Thyroid gland (tissue), 4 donors: ENCODE results near the gene GALNT2. TPM values are rescaled to one million over a fixed set of nuclear protein-coding genes. Genes with fewer than 3 reads are reported as not detected.

Source experiments
- DNase-seq, 2 donors: peaks; one replicate each; pipeline ENCODE4 v3.0.0-alpha.2; 2019
- H3K27ac ChIP-seq, 3 donors: fragments of 200-600 bp; sonication (generic); 1 replicate in 2 of 3; 2 replicates in 1 of 3; pipeline ENCODE4 v1.5.1; 2016 to 2019; ENCODE audit warnings: mild to moderate bottlenecking in 1 of 3, moderate library complexity in 1 of 3
- H3K27me3 ChIP-seq: fragments of 200-600 bp; sonication (generic); one replicate; pipeline ENCODE4 v1.5.1; 2019
- H3K36me3 ChIP-seq, 2 donors: fragments of 200-600 bp; sonication (generic); one replicate each; pipeline ENCODE4 v1.5.1; 2016 to 2019
- H3K4me1 ChIP-seq, 2 donors: fragments of 200-600 bp; sonication (generic); one replicate each; pipeline ENCODE4 v1.5.1; 2017 to 2019
- H3K4me3 ChIP-seq, 3 donors: fragments of 200-600 bp; sonication (generic); replicated peaks in 1 of 3; 1 replicate in 2 of 3; 2 replicates in 1 of 3; pipeline ENCODE4 v1.5.1; 2016; ENCODE audit warnings: mild to moderate bottlenecking in 1 of 3
- H3K9me3 ChIP-seq: fragments of 200-600 bp; sonication (generic); one replicate; pipeline ENCODE4 v1.5.1; 2017
- POLR2A ChIP-seq, 2 donors: fragments of 450-650 bp; IDR thresholded peaks; one replicate each; pipeline ENCODE4 v1.6.1; 2017; ENCODE audit warnings: antibody characterized with exemption in 2 of 2, mild to moderate bottlenecking in 2 of 2, moderate library complexity in 1 of 2
- WGBS, 2 donors: methylation state at CpG; one replicate each; pipeline ENCODE4 v1.1.5; 2017; 5-methylcytosine and 5-hydroxymethylcytosine counted together
- intact Hi-C: fragments of 100-400 bp; cut with DNase I; formaldehyde crosslinking; loops from one replicate; pipeline ENCODE4 v1.15.1; 2023
- total RNA-seq, 4 donors: library from RNA; depleted of rRNA; stranded (reverse); fragments of >200 nt; gene quantifications; one replicate each; pipeline ENCODE4 v1.2.3, GENCODE V29; 2016
- TF ChIP-seq, protein P1 (sequence below), 6 experiments: fragments of 200-600 bp in 3 of 6; fragments of 450-650 bp in 3 of 6; sonication (generic) in 3 of 6; IDR thresholded peaks; one replicate each; pipeline ENCODE4 v1.5.1; 2016 to 2019; ENCODE audit warnings: antibody characterized with exemption in 6 of 6, mild to moderate bottlenecking in 2 of 6, inconsistent platforms in 1 of 6, moderate library complexity in 1 of 6

The GALNT2 gene
- total RNA-seq, 4 donors from 2014 or later, result 26.2 to 48.9 (median 42.3) TPM

DNA sequence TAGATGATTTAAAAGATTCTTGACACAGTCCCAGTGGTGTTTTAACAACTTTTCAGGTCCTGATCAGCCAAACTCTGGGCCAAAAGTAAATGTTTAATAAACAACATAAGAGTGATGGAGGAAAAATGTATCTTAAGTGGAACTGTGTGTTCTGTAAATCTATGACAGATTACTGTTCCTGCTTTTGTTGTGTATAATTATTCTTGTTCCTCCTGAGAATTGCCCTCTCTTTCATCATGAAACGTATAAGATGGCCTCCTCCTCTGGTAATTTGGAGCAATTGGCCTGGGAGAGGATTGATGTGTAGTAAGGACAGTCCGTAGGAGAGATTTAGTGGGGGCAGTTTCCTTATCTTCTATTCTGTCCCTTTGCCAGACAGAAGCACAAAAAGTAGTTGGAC lies 34.5 kb downstream of the GALNT2 start:
- DNase-seq, result no peak
- peaks cover 37 to 45% of the 10 kb centered on the region in 2 donors for H3K4me1 ChIP-seq
- WGBS, 2 donors, result 70 to 81% methylated on average over 2 of the region's 2 CpGs
- H3K27me3 ChIP-seq, result no peaks in the 10 kb centered on the region
- no peak for TF ChIP-seq POLR2A (IDR thresholded peaks at IDR 0.05)
- TF ChIP-seq, protein P1, sequence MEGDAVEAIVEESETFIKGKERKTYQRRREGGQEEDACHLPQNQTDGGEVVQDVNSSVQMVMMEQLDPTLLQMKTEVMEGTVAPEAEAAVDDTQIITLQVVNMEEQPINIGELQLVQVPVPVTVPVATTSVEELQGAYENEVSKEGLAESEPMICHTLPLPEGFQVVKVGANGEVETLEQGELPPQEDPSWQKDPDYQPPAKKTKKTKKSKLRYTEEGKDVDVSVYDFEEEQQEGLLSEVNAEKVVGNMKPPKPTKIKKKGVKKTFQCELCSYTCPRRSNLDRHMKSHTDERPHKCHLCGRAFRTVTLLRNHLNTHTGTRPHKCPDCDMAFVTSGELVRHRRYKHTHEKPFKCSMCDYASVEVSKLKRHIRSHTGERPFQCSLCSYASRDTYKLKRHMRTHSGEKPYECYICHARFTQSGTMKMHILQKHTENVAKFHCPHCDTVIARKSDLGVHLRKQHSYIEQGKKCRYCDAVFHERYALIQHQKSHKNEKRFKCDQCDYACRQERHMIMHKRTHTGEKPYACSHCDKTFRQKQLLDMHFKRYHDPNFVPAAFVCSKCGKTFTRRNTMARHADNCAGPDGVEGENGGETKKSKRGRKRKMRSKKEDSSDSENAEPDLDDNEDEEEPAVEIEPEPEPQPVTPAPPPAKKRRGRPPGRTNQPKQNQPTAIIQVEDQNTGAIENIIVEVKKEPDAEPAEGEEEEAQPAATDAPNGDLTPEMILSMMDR (IDR thresholded peaks at IDR 0.05), result no peak
- H3K4me3 ChIP-seq, result no peak overlapping the region
- intact Hi-C loops, result no loop called here
- no peak overlapping the region for H3K27ac ChIP-seq
- H3K9me3 ChIP-seq, result no peaks in the 10 kb centered on the region
- H3K36me3 ChIP-seq, result no peaks in the 10 kb centered on the region

DNA sequence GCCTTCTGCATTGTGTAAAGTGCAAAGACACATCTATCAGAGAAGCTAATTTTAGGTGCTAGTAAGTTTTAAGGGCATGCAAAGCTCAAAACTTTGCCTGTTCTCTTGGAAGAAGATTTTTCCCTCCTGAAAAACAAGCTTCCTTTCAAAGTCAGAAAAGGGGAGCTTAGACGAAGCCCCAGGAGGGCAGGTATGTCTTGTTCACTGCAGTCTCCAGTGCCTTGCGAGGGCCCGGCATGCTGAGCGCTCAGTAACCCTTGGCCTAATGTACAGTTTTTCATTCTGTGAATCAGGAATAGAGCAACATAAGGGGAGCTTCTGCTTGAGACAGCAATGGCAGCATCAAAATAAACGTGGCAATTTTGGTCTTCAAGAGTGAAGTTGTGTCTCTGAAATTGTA lies 35.0 kb downstream of the GALNT2 start:
- TF ChIP-seq, protein P1 (IDR thresholded peaks at IDR 0.05), result no peak
- TF ChIP-seq POLR2A (IDR thresholded peaks at IDR 0.05), result no peak
- Histone ChIP-seq H3K36me3 (no peaks in the 10 kb centered on the region), H3K4me1 (peaks cover 39 to 50% of the 10 kb centered on the region in 2 donors), H3K4me3 (no peak overlapping the region), H3K9me3 (no peaks in the 10 kb centered on the region), H3K27ac (no peak overlapping the region), H3K27me3 (no peaks in the 10 kb centered on the region)
- DNase-seq, result no peak
- intact Hi-C loops, result no loop called here
- WGBS, 2 donors, result 89 to 92% methylated on average over 5 of the region's 5 CpGs

DNA sequence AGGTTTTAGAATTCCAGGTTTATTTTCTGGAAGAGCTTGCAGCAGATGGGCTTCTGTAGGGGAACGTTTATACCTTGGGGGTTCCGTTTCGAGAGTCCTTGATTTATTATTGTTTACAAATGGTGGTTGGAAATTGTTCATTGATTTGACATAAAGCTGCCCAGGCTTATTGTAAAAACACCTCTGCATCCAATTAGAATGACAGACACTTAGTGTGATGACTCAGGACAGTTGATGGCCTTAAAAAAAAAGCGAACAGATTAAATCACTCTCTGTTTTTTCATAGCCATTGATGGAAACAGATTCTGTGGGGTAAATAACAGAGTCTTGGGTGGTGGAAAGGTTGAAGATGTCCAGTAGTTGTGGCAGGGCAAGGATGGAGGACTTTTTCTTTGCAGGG lies 35.4 kb downstream of the GALNT2 start:
- DNase-seq, result no peak
- intact Hi-C loops, result no loop called here
- TF ChIP-seq, protein P1 (IDR thresholded peaks at IDR 0.05), result no peak
- TF ChIP-seq POLR2A (IDR thresholded peaks at IDR 0.05), result no peak
- H3K27me3 ChIP-seq, result no peaks in the 10 kb centered on the region
- H3K36me3 ChIP-seq, result no peaks in the 10 kb centered on the region
- no peak overlapping the region for H3K4me3 ChIP-seq
- no peaks in the 10 kb centered on the region for H3K9me3 ChIP-seq
- WGBS, 2 donors, result 98% methylated on average over 4 of the region's 4 CpGs
- peaks cover 39 to 52% of the 10 kb centered on the region in 2 donors for H3K4me1 ChIP-seq
- no peak overlapping the region for H3K27ac ChIP-seq

DNA sequence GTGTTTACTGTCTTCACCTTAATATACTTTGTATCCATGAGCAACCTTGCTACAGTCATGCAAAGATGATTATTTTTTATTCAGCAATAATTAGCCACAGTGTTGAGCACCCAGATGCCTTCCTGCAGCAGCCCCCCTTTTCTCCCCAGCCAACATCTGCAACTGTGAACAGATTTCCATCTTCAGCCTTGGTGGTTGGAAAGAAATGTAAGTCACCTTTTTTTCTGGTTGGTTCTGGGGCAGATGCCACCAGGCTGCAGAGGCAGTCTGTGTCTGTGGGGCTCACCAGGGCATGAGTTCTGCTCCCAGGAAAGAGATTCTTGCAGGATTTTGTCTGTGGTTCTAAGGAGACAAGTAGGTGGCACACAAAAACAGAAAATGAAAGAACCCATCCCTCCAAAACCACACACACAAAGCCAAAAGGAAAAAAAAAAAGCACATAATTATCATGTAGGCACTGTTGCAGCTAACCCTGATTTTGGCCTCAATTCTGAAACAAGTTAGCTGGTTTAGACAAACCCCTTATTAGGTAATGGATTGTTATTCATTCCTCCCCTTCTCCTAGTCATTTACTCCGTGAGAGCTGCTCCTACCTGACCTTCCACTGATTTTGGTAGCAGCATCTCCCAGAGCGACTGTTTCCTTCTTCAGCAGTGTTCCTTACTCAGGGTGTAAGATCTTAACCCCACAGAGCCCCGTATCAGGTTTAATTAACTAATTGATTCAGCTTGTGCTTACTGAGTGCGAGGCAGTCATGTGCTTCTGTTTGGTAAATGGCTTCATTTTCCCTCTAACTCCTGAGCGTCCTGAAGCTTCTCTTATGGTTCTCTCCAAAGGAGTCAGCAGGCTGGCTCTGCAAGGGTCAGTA lies 36.5 kb downstream of the GALNT2 start:
- H3K4me3 ChIP-seq, result no peak overlapping the region
- peaks cover 39 to 52% of the 10 kb centered on the region in 2 donors for H3K4me1 ChIP-seq
- no peaks in the 10 kb centered on the region for H3K9me3 ChIP-seq
- intact Hi-C loops, result no loop called here
- 61 to 62% methylated on average over 5 of the region's 5 CpGs for WGBS, 2 donors
- no peaks in the 10 kb centered on the region for H3K27me3 ChIP-seq
- no peak for TF ChIP-seq POLR2A (IDR thresholded peaks at IDR 0.05)
- TF ChIP-seq, protein P1 (IDR thresholded peaks at IDR 0.05), result no peak
- H3K36me3 ChIP-seq, result no peaks in the 10 kb centered on the region
- no peak for DNase-seq
- peak overlapping the region; percentile 68 to 94 (median 85) for H3K27ac ChIP-seq
